HepG2 (cell line): ENCODE measurements around the gene UST. TPM values are rescaled to one million over a fixed set of nuclear protein-coding genes. Genes with fewer than 3 reads are reported as not detected.

Experiments used
- ATAC-seq: fragments of 200-7000 bp; cut with Tn5 transposase; 3 replicates; pipeline ENCODE4 v1.9.1; 2020; ENCODE audit warnings: mild to moderate bottlenecking, moderate library complexity
- BruUV-seq: library from RNA; stranded (reverse); fragments of 400-500 nt; replicated peaks from 2 replicates; lab custom pipeline; 2021; lab: Mats Ljungman, UMichigan
- CTCF ChIA-PET: fragments of 300-600 bp; formaldehyde crosslinking; extraction: SDS; loops from one replicate; lab custom pipeline; 2021; ENCODE audit warnings: low total read pairs, inconsistent platforms, low intra/inter-chr PET ratio; lab: Yijun Ruan, JAX
- POLR2A ChIA-PET: fragments of 350-600 bp; sonication (Branson Sonifier 250); formaldehyde crosslinking; loops from one replicate; lab custom pipeline; 2020; ENCODE audit warnings: antibody characterized with exemption, inconsistent platforms; lab: Yijun Ruan, JAX
- DNase-seq: peaks from one replicate; pipeline ENCODE4 v3.0.0-alpha.2; 2015; ENCODE audit warnings: low spot score
- FAIRE-seq: peaks from 3 replicates; lab custom pipeline; 2011; peaks lifted over from hg19 to GRCh38; lab: Jason Lieb, UNC
- H2AFZ ChIP-seq: one replicate; pipeline ENCODE4 v1.6.1; 2011; ENCODE audit warnings: low read length, inconsistent platforms
- H3K27ac ChIP-seq: fragments of 300-600 bp; 3 replicates; pipeline ENCODE4 v1.8.0; 2011; ENCODE audit warnings: mixed run types, mild to moderate bottlenecking, mixed read lengths, low read length, inconsistent platforms; ENCODE audit not compliant: insufficient read depth; ENCODE audit errors: extremely low read length
- H3K27me3 ChIP-seq, 2 experiments: fragments of 200-600 bp in 1 of 2; 2 replicates in 1 of 2; 3 replicates in 1 of 2; pipeline versions ENCODE4 v1.6.0 to v1.8.0; 2011; ENCODE audit warnings: low read length in 2 of 2, mild to moderate bottlenecking in 2 of 2, moderate library complexity in 2 of 2, inconsistent platforms in 1 of 2; ENCODE audit not compliant: insufficient read depth in 2 of 2, control insufficient read depth in 1 of 2
- H3K36me3 ChIP-seq, 2 experiments: fragments of 200-600 bp in 1 of 2; replicated peaks in 1 of 2; 2 replicates in 1 of 2; 3 replicates in 1 of 2; pipeline versions ENCODE4 v1.5.1 to v1.8.0; 2011; ENCODE audit warnings: low read length in 2 of 2, inconsistent platforms in 1 of 2; ENCODE audit not compliant: insufficient read depth in 2 of 2, control insufficient read depth in 1 of 2
- H3K4me1 ChIP-seq: 2 replicates; pipeline ENCODE4 v1.5.1; 2012; ENCODE audit warnings: low read length, inconsistent platforms; ENCODE audit not compliant: insufficient read depth
- H3K4me2 ChIP-seq: 2 replicates; pipeline ENCODE4 v1.6.0; 2011; ENCODE audit warnings: low read depth, low read length, inconsistent platforms
- H3K4me3 ChIP-seq, 3 experiments: fragments of 200-600 bp in 1 of 3; sonication (generic), shearing (Covaris generic) in 1 of 3; replicated peaks in 1 of 3; 2 replicates each; pipeline ENCODE4 v1.5.1; 2011 to 2016; ENCODE audit warnings: low read length in 3 of 3, inconsistent platforms in 2 of 3, low read depth in 2 of 3, mild to moderate bottlenecking in 2 of 3, control low read depth in 1 of 3, mixed read lengths in 1 of 3; ENCODE audit not compliant: insufficient read depth in 1 of 3
- H3K79me2 ChIP-seq: one replicate; pipeline ENCODE4 v1.6.1; 2011; ENCODE audit warnings: low read length, inconsistent platforms; ENCODE audit not compliant: insufficient read depth
- H3K9ac ChIP-seq: 2 replicates; pipeline ENCODE4 v1.6.0; 2011; ENCODE audit warnings: mild to moderate bottlenecking, low read depth, low read length, inconsistent platforms; ENCODE audit not compliant: insufficient read depth
- H3K9me3 ChIP-seq: 2 replicates; pipeline ENCODE4 v1.5.1; 2012; ENCODE audit warnings: mild to moderate bottlenecking, low read length
- H4K20me1 ChIP-seq: 2 replicates; pipeline ENCODE4 v1.6.0; 2011; ENCODE audit warnings: inconsistent platforms, mild to moderate bottlenecking, low read length, moderate library complexity; ENCODE audit not compliant: insufficient read depth
- CREB1 ChIP-seq, 2 experiments: fragments of 450-650 bp in 1 of 2; IDR thresholded peaks; 2 replicates each; pipeline ENCODE4 v1.6.1; 2016 to 2017; ENCODE audit warnings: control low read depth in 1 of 2, mild to moderate bottlenecking in 1 of 2, missing compliant biosample characterization in 1 of 2, missing genetic modification characterization in 1 of 2
- NCOA5 ChIP-seq: sonication (generic); formaldehyde crosslinking; IDR thresholded peaks from 2 replicates; pipeline ENCODE4 v1.4.0; 2020; ENCODE audit warnings: missing genetic modification reagents
- NONO ChIP-seq, 2 experiments: fragments of 450-650 bp in 1 of 2; sonication (generic) in 1 of 2; formaldehyde crosslinking in 1 of 2; IDR thresholded peaks in 1 of 2; conservative IDR thresholded peaks in 1 of 2; 2 replicates each; pipeline versions ENCODE4 v1.6.1 to v1.8.0; 2017 to 2022; ENCODE audit warnings: mild to moderate bottlenecking in 1 of 2, missing genetic modification reagents in 1 of 2, moderate library complexity in 1 of 2
- NR3C1 ChIP-seq: sonication (generic); formaldehyde crosslinking; IDR thresholded peaks from 2 replicates; pipeline ENCODE4 v1.4.0; 2020; ENCODE audit warnings: missing genetic modification reagents
- POLR2A ChIP-seq, 2 experiments: IDR thresholded peaks; 2 replicates each; pipeline ENCODE4 v1.6.1; 2011; ENCODE audit warnings: low read depth in 2 of 2, low read length in 2 of 2, mild to moderate bottlenecking in 1 of 2, moderate library complexity in 1 of 2; ENCODE audit not compliant: insufficient read depth in 1 of 2
- ZBTB1 ChIP-seq: sonication (generic); formaldehyde crosslinking; IDR thresholded peaks from 2 replicates; pipeline ENCODE4 v1.4.0; 2020; ENCODE audit warnings: missing genetic modification reagents, borderline replicate concordance
- ZC3H4 ChIP-seq: sonication (generic); formaldehyde crosslinking; IDR thresholded peaks from 2 replicates; pipeline ENCODE4 v1.4.0; 2020; ENCODE audit warnings: missing genetic modification reagents, borderline replicate concordance
- ZFP37 ChIP-seq: sonication (generic); formaldehyde crosslinking; IDR thresholded peaks from 2 replicates; pipeline ENCODE4 v1.4.0; 2020; ENCODE audit warnings: missing genetic modification reagents, borderline replicate concordance
- WGBS: methylation state at CpG from one replicate; pipeline ENCODE4 v1.1.6; 2017; ENCODE audit warnings: low lambda C conversion rate; 5-methylcytosine and 5-hydroxymethylcytosine counted together
- in situ Hi-C: cut with HindIII; loops from 2 replicates; pipeline ENCODE4 v1.10.0; 2017; ENCODE audit warnings: low pct_unique_long_range_greater_than_20kb; ENCODE audit not compliant: extremely low pct_ligation_motif_present
- intact Hi-C: fragments of 100-400 bp; cut with micrococcal nuclease; formaldehyde crosslinking; loops from one replicate; pipeline ENCODE4 v1.10.0; 2022; ENCODE audit not compliant: unreplicated experiment
- polyA plus RNA-seq, 8 experiments: library from polyadenylated mRNA; depleted of rRNA in 3 of 8; stranded (reverse) in 7 of 8; unstranded in 1 of 8; fragments of >200 nt; fragmentation: Illumina TruSeq in 4 of 8; extraction: Trizol in 4 of 8; gene quantifications; 2 replicates each; pipeline versions ENCODE4 v1.2.1 to v1.2.3, GENCODE V29; 2011 to 2016; ENCODE audit warnings: low read depth in 4 of 8, missing spikeins in 1 of 8, mixed read lengths in 1 of 8; ENCODE audit not compliant: insufficient read depth in 1 of 8
- total RNA-seq, 5 experiments: library from RNA; depleted of rRNA; stranded (reverse); fragments of >200 nt; fragmentation: Illumina TruSeq; extraction: Trizol; gene quantifications; 2 replicates each; pipeline ENCODE4 v1.2.3, GENCODE V29; 2016; ENCODE audit warnings: low read depth in 1 of 5
- TF ChIP-seq, protein P1 (sequence below): IDR thresholded peaks from 2 replicates; pipeline ENCODE4 v1.6.1; 2016; ENCODE audit warnings: low read depth, missing genetic modification reagents, missing compliant biosample characterization
- TF ChIP-seq, protein P2 (sequence below): IDR thresholded peaks from 2 replicates; pipeline ENCODE4 v1.6.1; 2016; ENCODE audit warnings: missing compliant biosample characterization, missing genetic modification reagents, borderline replicate concordance

UST gene
- total and polyA plus RNA-seq, 2 of the 13 experiments (the other 11 are each of a cell fraction or from before 2014, with no cell fraction given): 0.27 TPM; not detected in 1

DNA sequence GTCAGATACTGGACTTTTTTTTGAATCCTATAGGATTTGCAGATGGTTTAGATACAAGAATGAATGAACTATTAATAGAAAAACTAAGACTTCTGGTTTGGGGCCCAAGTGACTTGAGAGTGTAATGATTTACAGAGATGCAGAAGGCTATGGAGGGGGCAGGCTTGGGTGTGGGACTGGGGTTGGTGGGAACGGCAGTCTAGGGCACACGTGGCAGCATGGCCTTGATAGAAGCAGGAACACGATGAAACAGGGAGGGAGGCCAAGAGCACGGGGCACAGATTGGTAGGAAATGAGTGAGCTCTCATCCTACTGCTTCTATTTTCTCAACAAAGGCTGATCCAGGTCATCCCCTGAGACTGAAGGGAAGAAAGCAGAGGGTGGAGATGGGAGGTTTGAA is 3.4 kb upstream of the UST start:
- Histone ChIP-seq H3K4me1 (no peaks in the 10 kb centered on the region), H2AFZ (no peak overlapping the region), H3K27me3 (peaks cover 15 to 42% of the 10 kb centered on the region in 2 experiments), H3K4me3 (no peak overlapping the region), H4K20me1 (no peaks in the 10 kb centered on the region), H3K9me3 (no peaks in the 10 kb centered on the region), H3K4me2 (no peak overlapping the region), H3K9ac (no peak overlapping the region), H3K36me3 (no peaks in the 10 kb centered on the region), H3K27ac (no peak overlapping the region), H3K79me2 (no peaks in the 10 kb centered on the region)
- ChIA-PET POLR2A (no interaction called here), CTCF (no interaction called here)
- in situ Hi-C loops: loop anchor here (10.0 kb wide), 1 partner anchor 211 kb away; no protein-coding TSS in a partner anchor
- WGBS: 0% methylated on average over 4 of the region's 4 CpGs
- no peak for ATAC-seq
- no TSS peak for BruUV-seq
- intact Hi-C loops: no loop called here
- no peak for FAIRE-seq
- DNase-seq: no peak
- TF ChIP-seq ZFP37 (CRISPR knock-in tag) (no peak), ZBTB1 (CRISPR knock-in tag) (no peak), NCOA5 (no peak), ZC3H4 (CRISPR knock-in tag) (no peak), NR3C1 (CRISPR knock-in tag) (no peak), POLR2A (IDR thresholded peaks at IDR 0.05; ENCODE audit: insufficient read depth in 1 of 2, low read depth in 2 of 2, low read length in 2 of 2) (no peak), NONO (IDR thresholded peaks at IDR 0.05) (no peak), NONO (CRISPR knock-in tag; conservative IDR thresholded peaks at IDR 0.05) (no peak), CREB1 (IDR thresholded peaks at IDR 0.05) (no peak), CREB1 (CRISPR knock-in tag; IDR thresholded peaks at IDR 0.05) (no peak)
- TF ChIP-seq, protein P1, sequence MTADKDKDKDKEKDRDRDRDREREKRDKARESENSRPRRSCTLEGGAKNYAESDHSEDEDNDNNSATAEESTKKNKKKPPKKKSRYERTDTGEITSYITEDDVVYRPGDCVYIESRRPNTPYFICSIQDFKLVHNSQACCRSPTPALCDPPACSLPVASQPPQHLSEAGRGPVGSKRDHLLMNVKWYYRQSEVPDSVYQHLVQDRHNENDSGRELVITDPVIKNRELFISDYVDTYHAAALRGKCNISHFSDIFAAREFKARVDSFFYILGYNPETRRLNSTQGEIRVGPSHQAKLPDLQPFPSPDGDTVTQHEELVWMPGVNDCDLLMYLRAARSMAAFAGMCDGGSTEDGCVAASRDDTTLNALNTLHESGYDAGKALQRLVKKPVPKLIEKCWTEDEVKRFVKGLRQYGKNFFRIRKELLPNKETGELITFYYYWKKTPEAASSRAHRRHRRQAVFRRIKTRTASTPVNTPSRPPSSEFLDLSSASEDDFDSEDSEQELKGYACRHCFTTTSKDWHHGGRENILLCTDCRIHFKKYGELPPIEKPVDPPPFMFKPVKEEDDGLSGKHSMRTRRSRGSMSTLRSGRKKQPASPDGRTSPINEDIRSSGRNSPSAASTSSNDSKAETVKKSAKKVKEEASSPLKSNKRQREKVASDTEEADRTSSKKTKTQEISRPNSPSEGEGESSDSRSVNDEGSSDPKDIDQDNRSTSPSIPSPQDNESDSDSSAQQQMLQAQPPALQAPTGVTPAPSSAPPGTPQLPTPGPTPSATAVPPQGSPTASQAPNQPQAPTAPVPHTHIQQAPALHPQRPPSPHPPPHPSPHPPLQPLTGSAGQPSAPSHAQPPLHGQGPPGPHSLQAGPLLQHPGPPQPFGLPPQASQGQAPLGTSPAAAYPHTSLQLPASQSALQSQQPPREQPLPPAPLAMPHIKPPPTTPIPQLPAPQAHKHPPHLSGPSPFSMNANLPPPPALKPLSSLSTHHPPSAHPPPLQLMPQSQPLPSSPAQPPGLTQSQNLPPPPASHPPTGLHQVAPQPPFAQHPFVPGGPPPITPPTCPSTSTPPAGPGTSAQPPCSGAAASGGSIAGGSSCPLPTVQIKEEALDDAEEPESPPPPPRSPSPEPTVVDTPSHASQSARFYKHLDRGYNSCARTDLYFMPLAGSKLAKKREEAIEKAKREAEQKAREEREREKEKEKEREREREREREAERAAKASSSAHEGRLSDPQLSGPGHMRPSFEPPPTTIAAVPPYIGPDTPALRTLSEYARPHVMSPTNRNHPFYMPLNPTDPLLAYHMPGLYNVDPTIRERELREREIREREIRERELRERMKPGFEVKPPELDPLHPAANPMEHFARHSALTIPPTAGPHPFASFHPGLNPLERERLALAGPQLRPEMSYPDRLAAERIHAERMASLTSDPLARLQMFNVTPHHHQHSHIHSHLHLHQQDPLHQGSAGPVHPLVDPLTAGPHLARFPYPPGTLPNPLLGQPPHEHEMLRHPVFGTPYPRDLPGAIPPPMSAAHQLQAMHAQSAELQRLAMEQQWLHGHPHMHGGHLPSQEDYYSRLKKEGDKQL: no peak
- TF ChIP-seq, protein P2, sequence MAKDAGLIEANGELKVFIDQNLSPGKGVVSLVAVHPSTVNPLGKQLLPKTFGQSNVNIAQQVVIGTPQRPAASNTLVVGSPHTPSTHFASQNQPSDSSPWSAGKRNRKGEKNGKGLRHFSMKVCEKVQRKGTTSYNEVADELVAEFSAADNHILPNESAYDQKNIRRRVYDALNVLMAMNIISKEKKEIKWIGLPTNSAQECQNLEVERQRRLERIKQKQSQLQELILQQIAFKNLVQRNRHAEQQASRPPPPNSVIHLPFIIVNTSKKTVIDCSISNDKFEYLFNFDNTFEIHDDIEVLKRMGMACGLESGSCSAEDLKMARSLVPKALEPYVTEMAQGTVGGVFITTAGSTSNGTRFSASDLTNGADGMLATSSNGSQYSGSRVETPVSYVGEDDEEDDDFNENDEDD: no peak
